MG63 (cell line): Measurements from ENCODE around the gene KCNK15. TPM values are rescaled to one million over a fixed set of nuclear protein-coding genes. Genes with fewer than 3 reads are reported as not detected.
"Not testable (repeated sequence)": the region's sequence is repeated elsewhere in the genome, so short reads cannot be mapped to it uniquely, and the experiment has no call there.

Experiments
- DNase-seq: peaks from one replicate; pipeline ENCODE4 v3.0.0-alpha.2; 2020
- H3K27me3 ChIP-seq: fragments of 250-450 bp; sonication (Bioruptor Pico); 2 replicates; pipeline ENCODE4 v1.5.1; 2020; ENCODE audit warnings: mild to moderate bottlenecking, moderate library complexity
- H3K36me3 ChIP-seq: fragments of 250-450 bp; sonication (Bioruptor Pico); 2 replicates; pipeline ENCODE4 v1.5.1; 2020; ENCODE audit warnings: mild to moderate bottlenecking, moderate library complexity
- H3K4me3 ChIP-seq: fragments of 250-450 bp; sonication (Bioruptor Pico); 2 replicates; pipeline ENCODE4 v1.5.1; 2020; ENCODE audit warnings: mild to moderate bottlenecking, moderate library complexity
- H3K9me3 ChIP-seq: fragments of 250-450 bp; sonication (Bioruptor Pico); 2 replicates; pipeline ENCODE4 v1.5.1; 2020; ENCODE audit warnings: mild to moderate bottlenecking, moderate library complexity
- total RNA-seq: library from RNA; depleted of rRNA; stranded (reverse); fragments of >200 nt; shearing (Covaris generic); gene quantifications from 2 replicates; pipeline ENCODE4 v1.2.3, GENCODE V29; 2014; ENCODE audit warnings: low replicate concordance

Gene KCNK15
- total RNA-seq, 1 experiment from 2014 or later, result not detected

DNA sequence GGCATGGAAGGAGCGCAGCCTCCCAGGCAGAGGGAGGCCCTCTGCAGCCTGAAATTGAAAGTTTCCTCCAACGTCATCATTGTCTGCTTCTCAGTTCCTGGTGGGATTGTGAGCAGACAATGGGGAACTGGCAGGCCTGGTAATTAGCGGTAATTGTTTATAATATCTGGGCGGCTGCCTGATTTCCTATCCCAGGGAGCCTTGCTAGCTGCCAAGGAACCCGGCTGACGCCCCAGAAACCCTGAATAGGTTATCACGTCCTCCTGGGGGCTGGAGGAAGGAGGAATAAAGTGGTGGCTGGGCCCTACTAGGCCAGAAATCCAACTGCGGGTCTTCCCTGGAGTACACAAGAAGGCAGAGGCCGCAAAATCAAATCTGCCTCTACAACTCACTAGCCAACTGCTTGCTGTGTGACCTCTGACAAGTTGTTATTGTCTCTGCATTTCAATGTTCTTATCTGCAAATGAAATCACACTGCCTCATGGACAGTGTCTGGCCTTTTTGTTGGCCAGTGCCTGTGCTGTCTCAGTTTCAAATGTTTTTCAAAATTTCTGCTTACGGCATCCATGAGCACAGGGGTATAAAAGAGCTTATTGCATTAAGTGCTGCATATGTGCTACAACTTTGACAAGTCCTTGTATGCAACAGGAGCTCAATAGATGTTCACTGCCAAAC is 16.9 kb downstream of the KCNK15 start:
- no peak overlapping the region for H3K4me3 ChIP-seq
- no peak for DNase-seq
- H3K36me3 ChIP-seq, result no peaks in the 10 kb centered on the region
- peaks cover 11% of the 10 kb centered on the region for H3K27me3 ChIP-seq
- no peaks in the 10 kb centered on the region for H3K9me3 ChIP-seq

DNA sequence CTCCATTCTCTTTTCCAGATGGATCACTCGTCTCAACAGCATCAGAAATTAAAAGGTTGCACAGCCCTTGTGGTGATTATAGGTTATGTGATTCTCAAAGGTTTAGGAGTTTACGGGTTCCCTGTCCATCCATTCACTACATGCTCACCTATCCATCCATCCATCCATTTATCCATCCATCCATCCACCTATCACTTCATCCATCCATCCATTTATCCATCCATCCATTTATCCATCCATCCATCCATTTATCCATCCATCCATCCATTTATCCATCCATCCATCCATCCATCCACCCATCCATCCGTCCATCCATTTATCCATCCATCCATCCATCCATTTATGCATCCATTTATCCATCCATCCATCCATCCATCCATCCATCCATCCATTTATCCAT is 18.1 kb downstream of the KCNK15 start:
- H3K9me3 ChIP-seq, DNase-seq, H3K4me3 ChIP-seq, H3K36me3 ChIP-seq: not testable (repeated sequence)
- peaks cover 19% of the 10 kb centered on the region for H3K27me3 ChIP-seq

DNA sequence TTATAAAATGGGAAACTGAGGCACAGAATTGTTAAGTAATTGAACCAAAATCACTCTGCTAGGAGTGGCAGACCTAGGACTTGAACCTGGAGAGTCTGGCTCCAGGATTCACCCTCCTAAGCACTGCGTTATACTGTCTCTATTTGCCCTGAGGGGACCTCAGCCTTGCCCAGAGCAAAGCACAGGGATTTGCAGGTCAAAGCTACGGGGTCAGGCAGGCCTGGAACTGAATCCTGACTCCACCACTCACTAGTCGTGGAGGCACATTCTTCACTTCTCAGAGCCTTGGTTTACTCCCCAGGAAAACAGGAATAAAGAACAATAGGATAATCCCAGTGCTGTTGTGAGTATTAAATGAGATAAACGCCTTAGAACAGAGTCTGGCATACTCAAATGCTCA is 19.4 kb downstream of the KCNK15 start:
- Histone ChIP-seq H3K27me3 (peaks cover 27% of the 10 kb centered on the region), H3K9me3 (no peaks in the 10 kb centered on the region), H3K36me3 (no peaks in the 10 kb centered on the region), H3K4me3 (no peak overlapping the region)
- no peak for DNase-seq

DNA sequence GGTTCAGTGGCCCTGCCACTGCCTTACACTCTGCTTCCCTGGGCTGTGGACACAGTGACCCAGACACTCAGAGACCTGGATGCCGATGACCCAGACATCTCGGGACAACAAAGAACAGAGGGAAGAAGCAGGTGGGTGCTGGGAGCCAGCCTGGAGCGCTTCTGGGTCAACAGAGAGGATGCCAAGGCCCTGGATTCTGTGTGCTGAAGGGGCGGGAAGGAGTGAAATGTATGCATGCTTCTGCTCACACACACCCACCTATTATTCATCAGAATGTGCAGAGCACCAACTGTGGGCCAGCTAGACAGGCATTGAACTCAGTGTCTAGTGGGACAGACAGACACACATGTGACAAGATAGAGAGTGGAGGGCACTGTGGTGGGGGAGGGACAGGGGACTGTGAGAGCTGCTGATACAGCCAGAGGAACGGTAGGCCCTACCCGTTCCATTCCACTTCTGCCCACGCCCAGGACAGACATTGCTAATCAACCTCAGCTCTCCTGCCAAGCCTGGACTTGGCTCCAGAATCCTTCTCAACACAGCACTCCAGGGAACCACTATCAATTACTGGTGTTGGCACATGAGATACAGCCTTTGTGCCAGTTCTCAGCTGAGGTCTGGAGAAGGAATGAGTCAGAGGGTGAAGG is 20.2 kb downstream of the KCNK15 start:
- Histone ChIP-seq H3K27me3 (peaks cover 27% of the 10 kb centered on the region), H3K9me3 (no peaks in the 10 kb centered on the region), H3K4me3 (no peak overlapping the region), H3K36me3 (no peaks in the 10 kb centered on the region)
- DNase-seq, result peak; percentile 94

DNA sequence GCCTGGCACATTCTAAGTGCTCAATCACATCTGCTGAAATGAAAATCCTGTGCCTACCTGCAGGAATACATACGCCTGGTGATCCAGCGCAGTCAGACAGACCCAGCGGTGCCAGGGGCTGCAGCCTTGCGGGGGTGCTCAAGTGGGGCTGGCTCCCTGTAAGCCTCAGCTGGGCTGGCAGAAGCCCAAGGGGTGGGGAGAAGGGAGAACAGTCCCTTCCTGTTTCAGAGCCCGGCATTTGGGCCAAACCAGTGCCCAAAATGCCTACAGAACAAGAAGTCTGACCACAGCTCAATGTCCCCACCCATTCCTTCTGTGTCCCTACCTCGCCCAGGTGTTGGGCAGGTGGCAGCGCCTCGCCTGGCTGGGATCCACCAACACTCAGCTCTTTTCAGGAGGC is 22.6 kb downstream of the KCNK15 start:
- Histone ChIP-seq H3K9me3 (no peaks in the 10 kb centered on the region), H3K36me3 (no peaks in the 10 kb centered on the region), H3K4me3 (no peak overlapping the region), H3K27me3 (peaks cover 35% of the 10 kb centered on the region)
- no peak for DNase-seq

DNA sequence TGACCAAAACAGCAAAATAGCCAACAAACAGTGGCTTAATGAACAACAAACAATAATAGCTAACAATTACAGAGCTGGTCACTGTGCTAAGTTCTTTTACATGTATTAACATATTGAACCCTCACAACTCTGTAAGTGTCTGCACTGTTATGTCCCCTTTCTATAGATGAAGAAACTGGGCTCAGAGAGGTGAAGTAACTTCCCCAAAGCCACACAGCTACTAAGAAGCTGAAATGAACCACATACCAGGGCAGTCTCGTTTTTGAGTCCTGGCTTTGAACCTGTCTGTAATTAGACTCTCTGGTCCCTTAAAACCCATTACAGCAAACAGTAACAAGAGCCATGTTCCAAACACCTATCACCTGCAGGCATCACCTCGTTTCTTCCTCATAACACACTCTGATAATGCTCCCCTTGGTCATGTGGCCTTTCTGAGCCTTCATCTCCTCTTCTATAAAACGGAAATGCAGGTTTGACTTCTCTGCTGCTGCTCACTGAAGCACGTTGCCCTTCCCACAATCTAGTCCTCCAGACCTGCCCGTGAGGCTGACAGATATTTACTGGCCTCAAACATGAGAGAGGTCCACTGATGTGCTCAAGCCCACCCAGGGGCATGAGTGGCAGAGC is 23.3 kb downstream of the KCNK15 start:
- DNase-seq, result no peak
- Histone ChIP-seq H3K27me3 (peaks cover 37% of the 10 kb centered on the region), H3K9me3 (no peaks in the 10 kb centered on the region), H3K4me3 (no peak overlapping the region), H3K36me3 (no peaks in the 10 kb centered on the region)

DNA sequence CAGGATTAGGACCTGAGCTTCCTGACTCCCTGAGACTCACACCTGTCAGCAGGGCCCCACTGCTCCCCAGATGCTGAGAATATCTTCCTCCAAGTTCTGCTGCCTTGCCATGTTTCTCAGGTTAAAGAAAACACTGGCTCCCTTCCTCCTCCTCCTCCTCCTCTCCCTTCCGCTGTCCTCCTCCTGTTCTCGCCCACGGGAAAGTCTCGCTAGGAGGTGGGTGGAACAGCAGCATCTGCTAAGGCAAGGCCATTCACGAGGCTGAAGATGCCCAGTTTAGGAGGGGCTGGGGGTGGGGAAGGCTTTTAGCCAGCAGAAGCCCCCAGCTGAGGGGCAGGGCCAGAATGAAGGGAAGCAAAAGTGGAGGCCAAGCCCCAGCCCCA is 23.8 kb downstream of the KCNK15 start:
- Histone ChIP-seq H3K9me3 (no peaks in the 10 kb centered on the region), H3K4me3 (no peak overlapping the region), H3K27me3 (peaks cover 39% of the 10 kb centered on the region), H3K36me3 (no peaks in the 10 kb centered on the region)
- no peak for DNase-seq

DNA sequence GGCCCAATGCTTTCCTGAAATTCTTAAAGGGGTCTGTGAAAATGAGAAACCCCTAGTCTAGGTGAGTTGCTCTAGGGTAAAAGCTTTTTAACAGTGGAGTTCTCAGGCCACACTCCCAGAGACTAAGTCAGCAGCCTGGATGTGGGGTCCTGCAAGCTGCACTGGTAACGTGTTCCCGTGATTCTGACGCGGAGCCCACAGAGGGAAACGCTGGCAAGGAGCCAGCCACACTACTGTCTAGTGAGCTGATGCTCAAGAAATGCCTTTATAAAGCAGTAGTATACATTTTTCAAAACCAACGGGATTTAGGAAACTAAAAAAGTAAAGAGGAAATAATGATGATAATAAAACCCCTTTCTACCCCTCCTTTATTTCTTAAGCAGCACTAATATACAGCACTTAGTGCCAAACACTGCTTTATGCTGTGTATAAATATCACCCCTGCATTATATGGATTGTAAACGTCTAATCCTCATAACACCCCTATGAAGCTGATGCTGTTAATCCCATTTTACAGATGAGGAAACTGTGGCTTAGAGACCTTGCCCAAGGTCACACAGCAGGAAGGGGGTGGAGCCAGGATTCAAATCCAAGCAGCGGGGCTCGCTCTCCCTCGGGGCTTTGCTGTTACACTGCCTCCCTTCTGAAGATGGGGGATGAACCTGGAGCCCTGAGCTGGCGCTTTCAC is 25.0 kb downstream of the KCNK15 start:
- no peaks in the 10 kb centered on the region for H3K36me3 ChIP-seq
- DNase-seq, result no peak
- peaks cover 41% of the 10 kb centered on the region for H3K27me3 ChIP-seq
- no peak overlapping the region for H3K4me3 ChIP-seq
- no peaks in the 10 kb centered on the region for H3K9me3 ChIP-seq

DNA sequence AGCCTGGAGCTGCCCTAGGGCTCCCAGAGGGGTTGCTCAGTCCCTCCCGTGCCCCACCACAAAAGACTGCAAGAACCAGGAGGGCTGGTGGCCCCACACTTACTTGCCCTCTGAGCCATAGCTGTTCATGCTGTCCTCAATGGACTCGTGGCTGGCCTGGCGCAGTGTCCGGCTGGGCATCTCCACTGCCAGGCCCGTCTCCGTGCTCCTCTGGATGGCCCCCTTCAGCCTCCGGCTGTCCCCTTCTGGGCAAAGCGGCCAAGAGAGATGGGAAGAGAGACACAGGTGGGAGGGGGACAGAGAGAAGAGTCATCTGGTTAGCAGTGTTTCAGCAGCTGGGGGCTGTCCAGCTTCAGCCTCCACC is 25.5 kb downstream of the KCNK15 start:
- no peaks in the 10 kb centered on the region for H3K9me3 ChIP-seq
- no peak for DNase-seq
- no peak overlapping the region for H3K4me3 ChIP-seq
- no peaks in the 10 kb centered on the region for H3K36me3 ChIP-seq
- H3K27me3 ChIP-seq, result peaks cover 43% of the 10 kb centered on the region

DNA sequence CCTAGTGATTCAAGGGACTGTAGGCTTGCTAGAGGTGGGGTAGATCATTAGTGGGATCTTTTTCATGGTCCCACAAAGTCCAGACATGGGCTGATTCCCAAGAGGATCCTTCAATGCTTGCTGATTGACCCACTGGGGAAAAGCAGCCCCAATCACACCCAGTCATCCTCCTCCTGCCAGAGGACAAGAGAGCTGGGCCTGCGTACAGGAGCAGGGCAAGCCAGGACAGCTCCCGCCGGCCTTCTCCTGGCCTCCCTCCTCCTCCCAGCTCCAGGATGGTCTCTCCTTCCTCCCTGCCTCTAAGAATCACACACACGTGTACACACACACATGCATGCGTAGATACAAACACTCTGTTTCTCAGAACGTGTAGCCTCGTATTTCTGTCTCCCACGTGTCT is 27.0 kb downstream of the KCNK15 start:
- H3K9me3 ChIP-seq, result no peaks in the 10 kb centered on the region
- H3K4me3 ChIP-seq, result no peak overlapping the region
- peaks cover 41% of the 10 kb centered on the region for H3K27me3 ChIP-seq
- no peak for DNase-seq
- H3K36me3 ChIP-seq, result no peaks in the 10 kb centered on the region

DNA sequence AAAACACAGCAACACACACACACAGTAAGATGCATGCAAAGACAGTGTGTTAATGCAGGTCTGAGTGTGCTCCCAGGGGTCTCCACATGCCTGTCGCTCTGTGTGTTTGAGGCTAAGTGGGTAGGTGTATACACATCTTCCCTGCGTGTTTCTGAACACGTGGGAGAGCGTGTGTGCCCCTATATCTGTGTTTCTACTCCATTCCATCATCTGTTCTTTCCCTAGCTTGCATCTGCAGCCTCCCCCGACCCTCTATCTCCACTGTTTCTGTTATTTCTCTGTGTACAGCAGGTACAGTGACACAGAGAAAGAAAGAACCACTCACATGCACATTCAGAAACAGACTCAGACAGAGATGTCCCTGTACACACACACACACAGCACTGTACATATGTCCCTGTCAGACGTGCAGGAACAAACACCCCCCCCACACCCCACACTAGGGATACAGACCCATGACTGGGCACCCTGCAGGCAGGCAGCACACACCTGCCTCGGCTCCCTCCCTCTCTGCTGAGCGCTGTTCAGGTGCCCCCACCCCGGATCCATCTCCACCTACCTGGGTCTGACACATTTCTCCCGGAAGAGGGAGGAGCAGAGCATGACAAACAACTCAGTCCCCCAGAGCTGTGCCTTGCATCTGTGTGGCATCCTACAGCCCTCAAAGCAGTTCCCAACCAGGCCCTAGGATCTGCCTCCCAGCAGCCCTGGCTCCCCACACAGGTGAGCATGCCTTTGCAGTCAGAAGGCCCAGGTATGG is 27.6 kb downstream of the KCNK15 start:
- H3K4me3 ChIP-seq, result no peak overlapping the region
- DNase-seq, result no peak
- H3K36me3 ChIP-seq, result no peaks in the 10 kb centered on the region
- no peaks in the 10 kb centered on the region for H3K9me3 ChIP-seq
- H3K27me3 ChIP-seq, result peaks cover 37% of the 10 kb centered on the region

DNA sequence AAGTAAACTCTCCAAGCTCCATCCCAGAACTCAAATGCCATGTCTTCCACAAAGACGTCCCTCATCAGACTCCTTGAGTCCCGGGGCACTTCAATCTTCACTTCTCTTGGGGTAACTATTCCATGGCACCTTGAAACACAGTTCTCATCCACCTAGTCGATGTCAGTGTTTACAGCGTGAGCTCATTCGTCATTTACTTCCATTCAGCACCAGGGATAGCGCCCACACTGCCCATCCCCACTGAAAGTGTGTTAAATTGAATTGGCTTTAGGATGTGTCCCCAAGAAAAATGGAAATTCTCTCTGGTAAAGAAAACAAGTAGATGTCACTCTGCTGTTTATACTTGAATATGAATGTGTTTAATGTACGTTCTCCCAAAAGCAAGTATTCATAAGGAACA is 31.3 kb downstream of the KCNK15 start:
- no peaks in the 10 kb centered on the region for H3K9me3 ChIP-seq
- no peaks in the 10 kb centered on the region for H3K36me3 ChIP-seq
- peaks cover 31% of the 10 kb centered on the region for H3K27me3 ChIP-seq
- H3K4me3 ChIP-seq, result no peak overlapping the region
- no peak for DNase-seq

DNA sequence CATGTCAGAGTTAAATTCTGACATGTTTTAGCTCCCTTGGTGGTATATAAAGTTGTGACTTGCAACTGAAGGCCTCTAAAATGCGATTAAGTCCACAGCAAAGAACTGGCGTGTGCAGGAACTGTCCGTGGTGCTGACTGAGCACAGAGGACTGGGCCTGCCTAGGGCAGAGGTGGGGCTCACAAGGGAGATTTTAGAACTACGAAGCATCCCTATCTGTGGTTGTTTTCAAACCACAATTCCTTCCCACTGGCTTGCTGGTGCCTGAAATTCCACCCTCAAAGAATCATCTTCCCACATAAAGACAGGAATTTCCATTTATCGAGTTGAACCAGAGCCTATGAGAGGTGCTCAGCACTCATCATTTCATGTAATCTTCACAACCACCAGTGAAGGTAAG is 34.6 kb downstream of the KCNK15 start:
- Histone ChIP-seq H3K36me3 (no peaks in the 10 kb centered on the region), H3K27me3 (peaks cover 21% of the 10 kb centered on the region), H3K9me3 (no peaks in the 10 kb centered on the region), H3K4me3 (no peak overlapping the region)
- DNase-seq, result peak; percentile 38

DNA sequence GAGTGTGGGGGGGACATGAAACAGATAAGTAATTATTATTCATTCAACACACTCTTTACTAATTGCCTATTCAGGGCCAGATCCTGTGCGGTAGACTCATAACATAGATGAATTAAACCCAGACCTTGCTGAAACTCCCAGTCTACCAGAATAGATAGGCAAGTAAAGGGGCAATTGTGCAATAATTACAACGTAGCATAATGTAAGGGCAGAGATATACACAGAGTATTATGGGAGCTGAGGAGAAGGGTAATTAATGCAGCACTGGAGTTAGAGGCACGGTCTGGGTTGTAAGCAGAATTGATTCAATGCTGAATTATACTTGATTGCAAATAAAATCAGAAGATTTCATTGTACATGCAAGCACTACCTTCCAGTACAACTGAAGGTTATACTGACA is 35.5 kb downstream of the KCNK15 start:
- no peak overlapping the region for H3K4me3 ChIP-seq
- no peaks in the 10 kb centered on the region for H3K36me3 ChIP-seq
- no peaks in the 10 kb centered on the region for H3K9me3 ChIP-seq
- peaks cover 19% of the 10 kb centered on the region for H3K27me3 ChIP-seq
- no peak for DNase-seq

DNA sequence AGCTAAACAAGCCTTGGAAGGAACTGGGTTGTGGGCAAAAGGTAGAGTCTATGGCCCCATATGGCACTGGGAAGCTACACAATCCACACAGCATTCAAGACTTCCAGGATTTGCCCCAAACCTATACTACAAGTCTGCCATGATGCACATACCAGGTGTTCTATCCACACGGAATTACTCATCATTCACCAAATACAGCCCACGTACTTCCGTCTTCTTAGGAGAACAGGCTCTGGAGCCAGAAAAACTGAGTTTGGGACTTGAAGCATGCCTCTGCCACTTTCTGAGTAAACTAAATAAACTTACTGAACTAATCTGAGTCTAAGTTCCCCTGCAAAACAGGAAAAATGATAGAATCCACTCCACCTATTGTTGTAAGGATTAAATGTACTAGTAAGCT is 36.1 kb downstream of the KCNK15 start:
- H3K4me3 ChIP-seq, result no peak overlapping the region
- peaks cover 15% of the 10 kb centered on the region for H3K27me3 ChIP-seq
- no peaks in the 10 kb centered on the region for H3K9me3 ChIP-seq
- H3K36me3 ChIP-seq, result no peaks in the 10 kb centered on the region
- no peak for DNase-seq

DNA sequence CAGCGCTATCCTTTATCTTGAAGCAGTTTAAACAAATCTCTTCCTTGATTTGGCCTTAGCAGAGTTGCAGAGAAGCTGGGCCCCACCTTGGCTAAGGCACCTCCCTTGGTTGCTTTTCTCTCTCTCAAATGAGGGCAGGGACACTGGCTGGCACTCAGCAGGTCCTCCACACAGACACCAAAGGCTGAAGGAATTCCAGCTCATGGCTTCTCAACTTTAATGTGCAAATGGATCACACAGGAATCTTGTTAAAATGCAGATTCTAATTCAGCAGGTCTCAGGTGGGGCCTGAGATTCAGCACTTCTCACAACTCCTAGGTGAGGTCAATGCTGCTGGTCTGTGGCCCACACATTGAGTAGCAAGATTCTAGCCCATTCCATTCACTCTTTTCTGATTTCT is 39.0 kb downstream of the KCNK15 start:
- Histone ChIP-seq H3K4me3 (no peak overlapping the region), H3K36me3 (no peaks in the 10 kb centered on the region), H3K9me3 (no peaks in the 10 kb centered on the region), H3K27me3 (peaks cover 12% of the 10 kb centered on the region; the same call in 1 of the 2 replicates)
- no peak for DNase-seq

DNA sequence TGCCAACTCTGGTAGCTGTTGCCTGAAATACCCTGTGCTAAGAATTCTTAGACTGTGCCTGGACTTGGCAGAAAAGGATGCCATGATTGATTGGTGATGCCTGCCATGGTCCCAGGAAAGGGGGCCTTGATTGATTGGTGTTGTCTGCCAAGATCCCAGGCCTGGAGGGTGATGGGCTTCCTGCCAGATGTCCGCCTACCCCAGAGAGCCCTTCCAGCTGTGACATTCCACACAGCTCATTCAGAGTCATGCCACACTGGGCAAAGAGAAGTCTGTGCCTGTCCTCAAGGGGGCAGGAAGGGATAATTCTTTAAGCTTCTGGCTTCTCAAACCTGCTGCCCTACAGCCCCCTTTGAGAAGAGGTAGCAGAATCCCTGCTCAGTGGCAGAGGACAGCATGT is 40.1 kb downstream of the KCNK15 start:
- Histone ChIP-seq H3K9me3 (no peaks in the 10 kb centered on the region), H3K27me3 (peaks cover 12% of the 10 kb centered on the region; the same call in 1 of the 2 replicates), H3K4me3 (no peak overlapping the region), H3K36me3 (no peaks in the 10 kb centered on the region)
- peak; percentile 61 for DNase-seq
